ENCODE data around the gene AP3B2. TPM values are rescaled to one million over a fixed set of nuclear protein-coding genes. Genes with fewer than 3 reads are reported as not detected.

Gene AP3B2
- total and polyA plus RNA-seq, 2 of the 4 experiments (the other 2 are of a cell fraction), result 0.14 TPM; not detected in 1

- in situ Hi-C loops (cut with MboI; ENCODE audit: low sequenced_read_pairs) (no loop called here), intact Hi-C loops (cut with micrococcal nuclease) (loop anchor here (10.0 kb wide), 1 partner anchor 356 kb away; no protein-coding TSS in a partner anchor), dilution Hi-C loops (cut with HindIII; ENCODE audit: low sequenced_read_pairs, unreplicated experiment) (no loop called here)
- H3K4me2 ChIP-seq (ENCODE audit: low read depth, low read length), result peak overlapping the region; percentile 82
- peaks cover 2% of the 10 kb centered on the region; the same call in 1 of the 2 replicates for H3K9me3 ChIP-seq (ENCODE audit: control insufficient read depth, insufficient read depth, low read length)
- no peak overlapping the region for H3K56ac ChIP-seq (ENCODE audit: extremely low read depth, insufficient read depth, low read length)
- no peak for DNase-seq
- H3K9ac ChIP-seq (ENCODE audit: low read depth, low read length), result no peak overlapping the region
- ATAC-seq (ENCODE audit: low read depth), result peak; percentile 45; the same call in 1 of the 2 replicates
- no peak overlapping the region for H3K23ac ChIP-seq (ENCODE audit: low read depth, low read length)
- BruUV-seq (replicated peaks), result no TSS peak
- H3K27ac ChIP-seq (ENCODE audit: insufficient read depth, low read length), result no peak overlapping the region
- POLR2A ChIA-PET (ENCODE audit: unreplicated experiment), result no interaction called here
- 18% methylated on average over 32 of the region's 41 CpGs; no CpG with 5 or more reads in 1 of the 2 experiments for WGBS, 2 experiments (ENCODE audit: extremely low coverage in 2 of 2, insufficient read length in 1 of 2)
- H2BK20ac ChIP-seq (ENCODE audit: low read depth, low read length), result no peak overlapping the region
- H3K4ac ChIP-seq (ENCODE audit: low read depth, low read length), result no peak overlapping the region
- no peak overlapping the region for H2AK9ac ChIP-seq (replicated peaks; ENCODE audit: low read depth, low read length, poor library complexity)
- H4K5ac ChIP-seq (ENCODE audit: low read depth, low read length), result no peak overlapping the region
- no peak overlapping the region for H3K14ac ChIP-seq (replicated peaks; ENCODE audit: low read depth, low read length)
- no peaks in the 10 kb centered on the region for H3K79me1 ChIP-seq (ENCODE audit: low read depth in 1 of 2, low read length in 2 of 2)
- no peak overlapping the region for H4K8ac ChIP-seq (ENCODE audit: low read depth in 2 of 2, low read length in 2 of 2)
- no peak for TF ChIP-seq POLR2A (IDR thresholded peaks at IDR 0.05; ENCODE audit: low read depth, low read length)
- TF ChIP-seq CHD1 (IDR thresholded peaks at IDR 0.05; ENCODE audit: low read depth, low read length), result no peak
- no peak for TF ChIP-seq MAZ (IDR thresholded peaks at IDR 0.05; ENCODE audit: borderline replicate concordance, low read depth, low read length)
- TF ChIP-seq RCOR1 (IDR thresholded peaks at IDR 0.05; ENCODE audit: insufficient replicate concordance, low read length), result no peak
- TF ChIP-seq SMC3 (IDR thresholded peaks at IDR 0.05; ENCODE audit: low read depth, low read length), result no peak
- TF ChIP-seq MXI1 (IDR thresholded peaks at IDR 0.05; ENCODE audit: borderline replicate concordance, low read depth, low read length), result no peak
- no peak for TF ChIP-seq BHLHE40 (IDR thresholded peaks at IDR 0.05; ENCODE audit: low read depth, low read length)
- no peak for TF ChIP-seq CTCF (conservative IDR thresholded peaks at IDR 0.05; ENCODE audit: low read depth, low read length)
- TF ChIP-seq USF2 (IDR thresholded peaks at IDR 0.05; ENCODE audit: low read depth, low read length), result no peak
- H2AFZ ChIP-seq (replicated peaks; ENCODE audit: low read length, poor library complexity), result peak overlapping the region; percentile 88
- no peak overlapping the region for H2BK15ac ChIP-seq (ENCODE audit: low read depth, low read length)
- no peaks in the 10 kb centered on the region for H3K4me1 ChIP-seq (ENCODE audit: control insufficient read depth, insufficient read depth, low read length)
- no peaks in the 10 kb centered on the region for H3K9me1 ChIP-seq (ENCODE audit: insufficient read depth, low read length)
- no peaks in the 10 kb centered on the region for H3K36me3 ChIP-seq (ENCODE audit: control insufficient read depth, insufficient read depth, low read length)
- CTCF ChIA-PET, result no interaction called here
- H3K18ac ChIP-seq (ENCODE audit: low read depth, low read length), result no peak overlapping the region
- no peak overlapping the region for H2BK120ac ChIP-seq (ENCODE audit: low read depth, low read length)
- H3K27me3 ChIP-seq (ENCODE audit: control insufficient read depth, insufficient read depth, low read length), result peaks cover 43% of the 10 kb centered on the region
- no peak overlapping the region for H2BK5ac ChIP-seq (ENCODE audit: low read depth, low read length, poor library complexity, severe bottlenecking)
- no peak overlapping the region for H2AK5ac ChIP-seq (ENCODE audit: low read depth, low read length)
- H3K4me3 ChIP-seq (ENCODE audit: insufficient read depth, low read depth, low read length), result peak overlapping the region; percentile 63
- no peak overlapping the region for H4K91ac ChIP-seq (ENCODE audit: insufficient read depth, low read depth, low read length)
- no peaks in the 10 kb centered on the region for H4K20me1 ChIP-seq (ENCODE audit: insufficient read depth, low read length)
Observed at GRCh38 chr15:82648257-82649103, 61.2 kb downstream of the AP3B2 start.

All from IMR-90 (cell line).